ENCODE data around the gene FCN3.
A peak's percentile ranks its signal among the peaks of the same experiment; 100 is the strongest.
"Not testable (repeated sequence)": the region's sequence is repeated elsewhere in the genome, so short reads cannot be mapped to it uniquely, and the experiment has no call there.

The FCN3 gene

GRCh38 chr1:27388337-27389005, 13.8 kb upstream of the FCN3 start:
- no peak overlapping the region for H3K4me3 ChIP-seq (ENCODE audit: low read length)
- TF ChIP-seq, protein P1, sequence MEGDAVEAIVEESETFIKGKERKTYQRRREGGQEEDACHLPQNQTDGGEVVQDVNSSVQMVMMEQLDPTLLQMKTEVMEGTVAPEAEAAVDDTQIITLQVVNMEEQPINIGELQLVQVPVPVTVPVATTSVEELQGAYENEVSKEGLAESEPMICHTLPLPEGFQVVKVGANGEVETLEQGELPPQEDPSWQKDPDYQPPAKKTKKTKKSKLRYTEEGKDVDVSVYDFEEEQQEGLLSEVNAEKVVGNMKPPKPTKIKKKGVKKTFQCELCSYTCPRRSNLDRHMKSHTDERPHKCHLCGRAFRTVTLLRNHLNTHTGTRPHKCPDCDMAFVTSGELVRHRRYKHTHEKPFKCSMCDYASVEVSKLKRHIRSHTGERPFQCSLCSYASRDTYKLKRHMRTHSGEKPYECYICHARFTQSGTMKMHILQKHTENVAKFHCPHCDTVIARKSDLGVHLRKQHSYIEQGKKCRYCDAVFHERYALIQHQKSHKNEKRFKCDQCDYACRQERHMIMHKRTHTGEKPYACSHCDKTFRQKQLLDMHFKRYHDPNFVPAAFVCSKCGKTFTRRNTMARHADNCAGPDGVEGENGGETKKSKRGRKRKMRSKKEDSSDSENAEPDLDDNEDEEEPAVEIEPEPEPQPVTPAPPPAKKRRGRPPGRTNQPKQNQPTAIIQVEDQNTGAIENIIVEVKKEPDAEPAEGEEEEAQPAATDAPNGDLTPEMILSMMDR (IDR thresholded peaks at IDR 0.05; ENCODE audit: insufficient read depth, low read depth, low read length, missing control alignments), result peak; percentile 98
- DNase-seq (ENCODE audit: low read depth), result peak; percentile 73

- H3K4me3 ChIP-seq (ENCODE audit: low read length); DNase-seq (ENCODE audit: low read depth): not testable (repeated sequence)
Measured at GRCh38 chr1:27384797-27385196, 10.2 kb upstream of the FCN3 start.

GRCh38 chr1:27383661-27384060, 9.0 kb upstream of the FCN3 start:
- DNase-seq (ENCODE audit: low read depth), result no peak
- no peak overlapping the region for H3K4me3 ChIP-seq (ENCODE audit: low read length)
- TF ChIP-seq, protein P1 (IDR thresholded peaks at IDR 0.05; ENCODE audit: insufficient read depth, low read depth, low read length, missing control alignments), result no peak

DNA sequence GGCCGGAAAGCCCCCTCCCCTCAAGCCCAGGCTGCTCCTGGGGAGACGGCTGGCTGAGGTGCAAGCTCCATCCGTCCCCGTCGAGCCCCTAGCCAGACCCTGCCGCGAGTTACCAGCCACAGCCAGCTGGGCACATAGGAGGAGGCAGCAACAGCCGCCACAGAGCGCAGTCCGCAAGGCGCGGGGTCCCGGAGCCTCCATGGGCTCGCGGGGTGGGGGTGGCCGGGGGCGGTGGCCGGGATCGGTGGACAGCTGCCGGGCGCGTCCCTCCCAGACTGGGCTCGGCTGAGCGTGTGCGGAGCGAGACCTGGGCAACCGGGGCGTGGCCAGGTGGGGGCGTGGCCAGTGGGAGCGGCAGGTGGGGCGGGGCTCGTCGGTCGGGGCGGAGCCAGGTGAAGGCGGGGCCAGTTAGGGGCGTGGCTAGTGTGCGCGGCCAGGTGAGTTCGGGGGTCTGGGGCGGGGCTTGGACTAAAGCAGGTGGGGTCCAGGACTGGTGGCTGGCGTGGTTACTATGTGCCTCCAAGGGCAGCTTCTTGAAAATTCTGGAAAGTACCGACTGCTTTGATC, 8.5 kb upstream of the FCN3 start, which contains the start of gene CD164L2:
Gene CD164L2, minus strand, starts transcription at position 295 of the 567 bp plus-strand sequence. Its CDS starts 94 bp downstream, at position 201.
- TF ChIP-seq, protein P1 (IDR thresholded peaks at IDR 0.05; ENCODE audit: insufficient read depth, low read depth, low read length, missing control alignments), result no peak
- peak; percentile 79 for DNase-seq (ENCODE audit: low read depth)
- H3K4me3 ChIP-seq (ENCODE audit: low read length), result peak within 1 kb of the TSS; percentile 61

- peak overlapping the region; percentile 61 for H3K4me3 ChIP-seq (ENCODE audit: low read length)
- no peak for DNase-seq (ENCODE audit: low read depth)
- TF ChIP-seq, protein P1 (IDR thresholded peaks at IDR 0.05; ENCODE audit: insufficient read depth, low read depth, low read length, missing control alignments), result no peak
Measured at GRCh38 chr1:27381969-27382762, 7.5 kb upstream of the FCN3 start.

GRCh38 chr1:27380766-27381733, 6.4 kb upstream of the FCN3 start:
- TF ChIP-seq, protein P1 (IDR thresholded peaks at IDR 0.05; ENCODE audit: insufficient read depth, low read depth, low read length, missing control alignments), result no peak
- DNase-seq (ENCODE audit: low read depth), result no peak
- H3K4me3 ChIP-seq (ENCODE audit: low read length), result no peak overlapping the region
